ENCODE data around the gene CDNF. TPM values are rescaled to one million over a fixed set of nuclear protein-coding genes. Genes with fewer than 3 reads are reported as not detected.

Gene CDNF
- total and polyA plus RNA-seq, 10 of the 15 experiments (the other 5 are each of a cell fraction or from before 2014, with no cell fraction given) = 0.08 to 1.9 (median 0.77) TPM

- TF ChIP-seq, protein P1, sequence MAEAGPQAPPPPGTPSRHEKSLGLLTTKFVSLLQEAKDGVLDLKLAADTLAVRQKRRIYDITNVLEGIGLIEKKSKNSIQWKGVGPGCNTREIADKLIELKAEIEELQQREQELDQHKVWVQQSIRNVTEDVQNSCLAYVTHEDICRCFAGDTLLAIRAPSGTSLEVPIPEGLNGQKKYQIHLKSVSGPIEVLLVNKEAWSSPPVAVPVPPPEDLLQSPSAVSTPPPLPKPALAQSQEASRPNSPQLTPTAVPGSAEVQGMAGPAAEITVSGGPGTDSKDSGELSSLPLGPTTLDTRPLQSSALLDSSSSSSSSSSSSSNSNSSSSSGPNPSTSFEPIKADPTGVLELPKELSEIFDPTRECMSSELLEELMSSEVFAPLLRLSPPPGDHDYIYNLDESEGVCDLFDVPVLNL (IDR thresholded peaks at IDR 0.05; ENCODE audit: low read depth, low read length) = peak; percentile 92
- 0 out of 2 replicates have a peak, but pooled peaks have one; percentile 8 for TF ChIP-seq MEF2A (IDR thresholded peaks at IDR 0.05; ENCODE audit: insufficient read depth, low read depth, low read length)
- no peak for TF ChIP-seq PAX8 (IDR thresholded peaks at IDR 0.05)
- peak; percentile 30; the same call in 1 of the 2 replicates for TF ChIP-seq NR2C1 (IDR thresholded peaks at IDR 0.05)
- peak; percentile 87 for TF ChIP-seq CHD2 (IDR thresholded peaks at IDR 0.05; ENCODE audit: borderline replicate concordance, low read depth, low read length)
- no peak for TF ChIP-seq NFXL1 (IDR thresholded peaks at IDR 0.05; ENCODE audit: borderline replicate concordance)
- no peak for TF ChIP-seq SUZ12 (IDR thresholded peaks at IDR 0.05; ENCODE audit: unreplicated experiment)
- peak; percentile 50; the same call in 1 of the 2 replicates for TF ChIP-seq TCF3 (IDR thresholded peaks at IDR 0.05; ENCODE audit: borderline replicate concordance, insufficient read depth, low read depth, low read length)
- TF ChIP-seq MEF2B (IDR thresholded peaks at IDR 0.05; ENCODE audit: partially characterized antibody, poor library complexity, severe bottlenecking) = no peak
- TF ChIP-seq ETV6 (conservative IDR thresholded peaks at IDR 0.05 in 1 of 2, IDR thresholded peaks at IDR 0.05 in 1 of 2; ENCODE audit: borderline replicate concordance in 1 of 2, low read depth in 1 of 2) = no peak
- peak; percentile 89 for TF ChIP-seq CREB1 (IDR thresholded peaks at IDR 0.05; ENCODE audit: low read depth)
- TF ChIP-seq, protein P2, sequence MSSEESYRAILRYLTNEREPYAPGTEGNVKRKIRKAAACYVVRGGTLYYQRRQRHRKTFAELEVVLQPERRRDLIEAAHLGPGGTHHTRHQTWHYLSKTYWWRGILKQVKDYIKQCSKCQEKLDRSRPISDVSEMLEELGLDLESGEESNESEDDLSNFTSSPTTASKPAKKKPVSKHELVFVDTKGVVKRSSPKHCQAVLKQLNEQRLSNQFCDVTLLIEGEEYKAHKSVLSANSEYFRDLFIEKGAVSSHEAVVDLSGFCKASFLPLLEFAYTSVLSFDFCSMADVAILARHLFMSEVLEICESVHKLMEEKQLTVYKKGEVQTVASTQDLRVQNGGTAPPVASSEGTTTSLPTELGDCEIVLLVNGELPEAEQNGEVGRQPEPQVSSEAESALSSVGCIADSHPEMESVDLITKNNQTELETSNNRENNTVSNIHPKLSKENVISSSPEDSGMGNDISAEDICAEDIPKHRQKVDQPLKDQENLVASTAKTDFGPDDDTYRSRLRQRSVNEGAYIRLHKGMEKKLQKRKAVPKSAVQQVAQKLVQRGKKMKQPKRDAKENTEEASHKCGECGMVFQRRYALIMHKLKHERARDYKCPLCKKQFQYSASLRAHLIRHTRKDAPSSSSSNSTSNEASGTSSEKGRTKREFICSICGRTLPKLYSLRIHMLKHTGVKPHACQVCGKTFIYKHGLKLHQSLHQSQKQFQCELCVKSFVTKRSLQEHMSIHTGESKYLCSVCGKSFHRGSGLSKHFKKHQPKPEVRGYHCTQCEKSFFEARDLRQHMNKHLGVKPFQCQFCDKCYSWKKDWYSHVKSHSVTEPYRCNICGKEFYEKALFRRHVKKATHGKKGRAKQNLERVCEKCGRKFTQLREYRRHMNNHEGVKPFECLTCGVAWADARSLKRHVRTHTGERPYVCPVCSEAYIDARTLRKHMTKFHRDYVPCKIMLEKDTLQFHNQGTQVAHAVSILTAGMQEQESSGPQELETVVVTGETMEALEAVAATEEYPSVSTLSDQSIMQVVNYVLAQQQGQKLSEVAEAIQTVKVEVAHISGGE (CRISPR knock-in tag; IDR thresholded peaks at IDR 0.05) = peak; percentile 46; the same call in 1 of the 2 replicates
- no peak for TF ChIP-seq YBX1 (IDR thresholded peaks at IDR 0.05)
- peak; percentile 85 for TF ChIP-seq GATAD2B (conservative IDR thresholded peaks at IDR 0.05; ENCODE audit: low read depth)
- peak; percentile 70 for TF ChIP-seq SP1 (IDR thresholded peaks at IDR 0.05; ENCODE audit: low read depth, low read length)
- no peak for TF ChIP-seq E4F1 (IDR thresholded peaks at IDR 0.05; ENCODE audit: borderline replicate concordance, partially characterized antibody)
- no peak for TF ChIP-seq ZBTB4 (CRISPR knock-in tag; IDR thresholded peaks at IDR 0.05)
- TF ChIP-seq SIN3A (IDR thresholded peaks at IDR 0.05; ENCODE audit: low read depth, low read length) = peak; percentile 93
These were observed 40.7 kb upstream of the CDNF start, which contains the start of gene SUV39H2 (continued) for GRCh38 chr10:14878266-14879123.
